K562 (cell line): ENCODE data around the gene TEX13B.

Experiments used
- ASH1L ChIP-seq: fragments of 450-650 bp; IDR thresholded peaks from 2 replicates; pipeline ENCODE4 v1.6.1; 2018; ENCODE audit warnings: borderline replicate concordance, mild to moderate bottlenecking, low read depth; ENCODE audit not compliant: partially characterized antibody
- BCL6 ChIP-seq: fragments of 250-450 bp; sonication (Bioruptor Pico); IDR thresholded peaks from 2 replicates; pipeline ENCODE4 v1.4.0; 2020
- BRCA1 ChIP-seq, 2 experiments: fragments of 450-650 bp in 1 of 2; sonication (generic) in 1 of 2; formaldehyde crosslinking in 1 of 2; IDR thresholded peaks; 2 replicates each; pipeline versions ENCODE4 v1.5.0 to v1.6.1; 2017 to 2020; ENCODE audit warnings: mild to moderate bottlenecking in 1 of 2, missing genetic modification reagents in 1 of 2
- BRF1 ChIP-seq: IDR thresholded peaks from 3 replicates; pipeline ENCODE4 v1.6.1; 2011; ENCODE audit warnings: borderline replicate concordance, mild to moderate bottlenecking; ENCODE audit not compliant: insufficient read length; ENCODE audit errors: extremely low read depth
- CBX2 ChIP-seq: fragments of 200-600 bp; sonication (generic); IDR thresholded peaks from one replicate; pipeline ENCODE4 v1.6.1; 2012; ENCODE audit warnings: mild to moderate bottlenecking, low read length, inconsistent platforms; ENCODE audit not compliant: insufficient read depth, poor library complexity, severe bottlenecking
- CREB1 ChIP-seq, 2 experiments: sonication (generic) in 1 of 2; formaldehyde crosslinking in 1 of 2; IDR thresholded peaks; 2 replicates each; pipeline versions ENCODE4 v1.6.1 to v1.8.0; 2012 to 2022; ENCODE audit warnings: inconsistent platforms in 1 of 2, mild to moderate bottlenecking in 1 of 2, missing genetic modification reagents in 1 of 2, moderate library complexity in 1 of 2
- EGR1 ChIP-seq: fragments of 450-650 bp; conservative IDR thresholded peaks from 2 replicates; pipeline ENCODE4 v1.6.1; 2017; ENCODE audit warnings: mild to moderate bottlenecking
- JUND ChIP-seq, 2 experiments: IDR thresholded peaks; 2 replicates in 1 of 2; 3 replicates in 1 of 2; pipeline ENCODE4 v1.6.1; 2011; ENCODE audit warnings: borderline replicate concordance in 2 of 2, low read depth in 2 of 2, low read length in 2 of 2, improper control_type of control experiment in 1 of 2, missing biosample characterization in 1 of 2, missing genetic modification characterization in 1 of 2, missing genetic modification reagents in 1 of 2
- POLR2A ChIP-seq: fragments of 450-650 bp; conservative IDR thresholded peaks from 2 replicates; pipeline ENCODE4 v1.6.1; 2016
- SFPQ ChIP-seq: fragments of 200-400 bp; formaldehyde crosslinking; IDR thresholded peaks from 2 replicates; pipeline ENCODE4 v1.6.1; 2017; ENCODE audit warnings: mild to moderate bottlenecking, low read depth, low read length, moderate library complexity
- ZBTB7A ChIP-seq: IDR thresholded peaks from 2 replicates; pipeline ENCODE4 v1.6.1; 2011; ENCODE audit warnings: low read depth, mild to moderate bottlenecking, low read length, moderate library complexity, borderline replicate concordance; ENCODE audit not compliant: control insufficient read depth

GRCh38 chrX:107996124-107996523, 14.0 kb upstream of the TEX13B start:
- TF ChIP-seq BRF1 (no peak), JUND (IDR thresholded peaks at IDR 0.05; ENCODE audit: borderline replicate concordance, low read depth, low read length) (no peak), JUND (tag; IDR thresholded peaks at IDR 0.05; ENCODE audit: borderline replicate concordance, low read depth, low read length) (no peak), ASH1L (no peak), CBX2 (no peak), POLR2A (no peak), BCL6 (CRISPR knock-in tag) (no peak), EGR1 (no peak), SFPQ (no peak), ZBTB7A (no peak), BRCA1 (IDR thresholded peaks at IDR 0.05) (no peak), BRCA1 (CRISPR knock-in tag; IDR thresholded peaks at IDR 0.05) (no peak), CREB1 (IDR thresholded peaks at IDR 0.05) (no peak), CREB1 (CRISPR knock-in tag; IDR thresholded peaks at IDR 0.05) (no peak)
